OCI-LY7 (cell line): Measurements from ENCODE around the gene MECR. TPM values are rescaled to one million over a fixed set of nuclear protein-coding genes. Genes with fewer than 3 reads are reported as not detected.

Experiments used
- BruUV-seq: library from RNA; stranded (reverse); fragments of 400-500 nt; replicated peaks from 2 replicates; lab custom pipeline; 2021; lab: Mats Ljungman, UMichigan
- CTCF ChIA-PET: fragments of 300-600 bp; sonication (Branson Sonifier 250); formaldehyde crosslinking; loops from one replicate; lab custom pipeline; 2022; ENCODE audit warnings: antibody characterized with exemption; ENCODE audit not compliant: unreplicated experiment; lab: Charles Lee
- POLR2A ChIA-PET: fragments of 300-600 bp; sonication (Branson Sonifier 250); formaldehyde crosslinking; loops from one replicate; lab custom pipeline; 2022; ENCODE audit warnings: antibody characterized with exemption; lab: Charles Lee
- DNase-seq: peaks from one replicate; pipeline ENCODE4 v3.0.0-alpha.2; 2015; ENCODE audit warnings: low spot score
- H2AFZ ChIP-seq: fragments of 200-600 bp; sonication (generic), shearing (Covaris generic); 2 replicates; pipeline ENCODE4 v1.6.1; 2014; ENCODE audit warnings: mild to moderate bottlenecking, antibody characterized with exemption, low read length, moderate library complexity
- H3K27ac ChIP-seq: fragments of 200-600 bp; sonication (generic); 2 replicates; pipeline ENCODE4 v1.5.1; 2014; ENCODE audit warnings: mixed run types, low read depth, mild to moderate bottlenecking, moderate library complexity, low read length, inconsistent platforms; ENCODE audit not compliant: poor library complexity, severe bottlenecking
- H3K36me3 ChIP-seq: fragments of 200-600 bp; sonication (generic); 2 replicates; pipeline ENCODE4 v1.6.1; 2014; ENCODE audit warnings: mild to moderate bottlenecking, antibody characterized with exemption, low read length, moderate library complexity, mixed read lengths; ENCODE audit not compliant: insufficient read depth
- H3K4me1 ChIP-seq: fragments of 200-600 bp; sonication (generic); 2 replicates; pipeline ENCODE4 v1.5.1; 2014; ENCODE audit warnings: mild to moderate bottlenecking, low read length; ENCODE audit not compliant: insufficient read depth, poor library complexity, severe bottlenecking
- H3K4me2 ChIP-seq: fragments of 200-600 bp; sonication (generic); 2 replicates; pipeline ENCODE4 v1.6.1; 2014; ENCODE audit warnings: mild to moderate bottlenecking, low read length
- H3K4me3 ChIP-seq: fragments of 200-600 bp; sonication (generic); 2 replicates; pipeline ENCODE4 v1.5.1; 2014; ENCODE audit warnings: mild to moderate bottlenecking, low read depth, low read length; ENCODE audit not compliant: poor library complexity, severe bottlenecking
- H3K79me2 ChIP-seq: fragments of 200-600 bp; sonication (generic); 2 replicates; pipeline ENCODE4 v1.6.1; 2016; ENCODE audit warnings: low read depth, mild to moderate bottlenecking, low read length, moderate library complexity, mixed read lengths; ENCODE audit not compliant: insufficient read depth
- H3K9me2 ChIP-seq: fragments of 200-600 bp; sonication (generic); 2 replicates; pipeline ENCODE4 v1.6.1; 2016; ENCODE audit warnings: mild to moderate bottlenecking, low read length, mixed read lengths; ENCODE audit not compliant: insufficient read depth
- H3K9me3 ChIP-seq: fragments of 200-600 bp; sonication (generic); 2 replicates; pipeline ENCODE4 v1.6.1; 2014; ENCODE audit warnings: mild to moderate bottlenecking, mixed run types, low read length, mixed read lengths
- H4K20me1 ChIP-seq: fragments of 200-600 bp; sonication (generic); 2 replicates; pipeline ENCODE4 v1.6.1; 2014; ENCODE audit warnings: mild to moderate bottlenecking, antibody characterized with exemption, low read length, moderate library complexity, mixed read lengths; ENCODE audit not compliant: insufficient read depth
- CTCF ChIP-seq: fragments of 200-600 bp; sonication (generic); conservative IDR thresholded peaks from 2 replicates; pipeline ENCODE4 v1.5.1; 2014; ENCODE audit warnings: mild to moderate bottlenecking, antibody characterized with exemption, low read length, moderate library complexity, mixed read lengths
- EZH2phosphoT487 ChIP-seq: fragments of 200-600 bp; sonication (generic); IDR thresholded peaks from 2 replicates; pipeline ENCODE4 v1.6.1; 2018; ENCODE audit warnings: low read depth, borderline replicate concordance, mild to moderate bottlenecking, mixed run types, antibody characterized with exemption, low read length, moderate library complexity, mixed read lengths
- intact Hi-C: fragments of 100-400 bp; cut with micrococcal nuclease; formaldehyde crosslinking; loops from one replicate; pipeline ENCODE4 v1.10.0; 2022; ENCODE audit not compliant: unreplicated experiment
- total RNA-seq, 2 experiments: library from RNA; depleted of rRNA in 1 of 2; stranded (reverse); fragments of >200 nt in 1 of 2; shearing (Covaris generic) in 1 of 2; gene quantifications; 2 replicates each; pipeline ENCODE4 v1.2.3, GENCODE V29; 2014 to 2022

The MECR gene
- total RNA-seq, 2 experiments from 2014 or later, result 33.3 to 33.5 TPM

- no peak for DNase-seq
- CTCF ChIA-PET, result no interaction called here
- H3K9me2 ChIP-seq, result no peaks in the 10 kb centered on the region
These were observed 81.9 kb downstream of the MECR start for GRCh38 chr1:29148656-29149491.

GRCh38 chr1:29145739-29146437 is 84.8 kb downstream of the MECR start:
- DNase-seq, result no peak
- Histone ChIP-seq H2AFZ (no peak overlapping the region), H3K79me2 (no peaks in the 10 kb centered on the region), H3K36me3 (peaks cover 81% of the 10 kb centered on the region), H3K27ac (no peak overlapping the region), H4K20me1 (no peaks in the 10 kb centered on the region; the same call in 1 of the 2 replicates), H3K9me3 (no peaks in the 10 kb centered on the region), H3K4me3 (no peak overlapping the region), H3K4me1 (peaks cover 16% of the 10 kb centered on the region), H3K4me2 (no peak overlapping the region), H3K9me2 (no peaks in the 10 kb centered on the region)
- TF ChIP-seq CTCF (no peak), EZH2phosphoT487 (no peak)
- CTCF ChIA-PET, result no interaction called here
- intact Hi-C loops, result no loop called here
- BruUV-seq, result no TSS peak
- POLR2A ChIA-PET, result no interaction called here

More at GRCh38 chr1:29148656-29149491, 81.9 kb downstream of the MECR start:
- no TSS peak for BruUV-seq
- no peaks in the 10 kb centered on the region for H3K4me1 ChIP-seq
- peaks cover 94% of the 10 kb centered on the region for H3K36me3 ChIP-seq
- H3K79me2 ChIP-seq, result no peaks in the 10 kb centered on the region
- no peak overlapping the region for H3K4me3 ChIP-seq
- no peak overlapping the region for H3K4me2 ChIP-seq
- H2AFZ ChIP-seq, result no peak overlapping the region
- TF ChIP-seq CTCF (no peak), EZH2phosphoT487 (no peak)
- POLR2A ChIA-PET, result no interaction called here
- intact Hi-C loops, result no loop called here
- H3K9me3 ChIP-seq, result no peaks in the 10 kb centered on the region
- H4K20me1 ChIP-seq, result no peaks in the 10 kb centered on the region; the same call in 1 of the 2 replicates
- H3K27ac ChIP-seq, result no peak overlapping the region
